Subcutaneous adipose tissue (tissue), 4 donors: ENCODE data around the gene BRIP1. TPM values are rescaled to one million over a fixed set of nuclear protein-coding genes. Genes with fewer than 3 reads are reported as not detected.

Experiments
- CTCF ChIP-seq: fragments of 450-650 bp; IDR thresholded peaks from one replicate; pipeline ENCODE4 v1.5.1; 2016; ENCODE audit warnings: low read depth, mild to moderate bottlenecking, control low read depth, antibody characterized with exemption, moderate library complexity
- total RNA-seq, 4 donors: library from RNA; depleted of rRNA; stranded (reverse); fragments of >200 nt; gene quantifications; one replicate each; pipeline ENCODE4 v1.1.0, GENCODE V29; 2016

The BRIP1 gene
- total RNA-seq, 4 donors from 2014 or later, result 0.33 to 1.1 (median 0.98) TPM

GRCh38 chr17:61699694-61700093 lies 163.6 kb downstream of the BRIP1 start:
- no peak for TF ChIP-seq CTCF

GRCh38 chr17:61699032-61699431 lies 164.3 kb downstream of the BRIP1 start:
- no peak for TF ChIP-seq CTCF

GRCh38 chr17:61698244-61698643 lies 165.1 kb downstream of the BRIP1 start:
- TF ChIP-seq CTCF, result no peak

- TF ChIP-seq CTCF, result peak; percentile 32
Measured at GRCh38 chr17:61695779-61696337, 167.5 kb downstream of the BRIP1 start.

GRCh38 chr17:61694095-61694494 lies 169.2 kb downstream of the BRIP1 start:
- TF ChIP-seq CTCF, result no peak

- TF ChIP-seq CTCF, result no peak
Measured at GRCh38 chr17:61689610-61690180, 173.6 kb downstream of the BRIP1 start.

GRCh38 chr17:61687769-61688168 lies 175.6 kb downstream of the BRIP1 start:
- no peak for TF ChIP-seq CTCF
